ENCODE results near the gene DCUN1D3. TPM values are rescaled to one million over a fixed set of nuclear protein-coding genes. Genes with fewer than 3 reads are reported as not detected.

The DCUN1D3 gene
- total and polyA plus RNA-seq, 2 experiments from 2014 or later: 8.5 to 13.7 TPM

DNA sequence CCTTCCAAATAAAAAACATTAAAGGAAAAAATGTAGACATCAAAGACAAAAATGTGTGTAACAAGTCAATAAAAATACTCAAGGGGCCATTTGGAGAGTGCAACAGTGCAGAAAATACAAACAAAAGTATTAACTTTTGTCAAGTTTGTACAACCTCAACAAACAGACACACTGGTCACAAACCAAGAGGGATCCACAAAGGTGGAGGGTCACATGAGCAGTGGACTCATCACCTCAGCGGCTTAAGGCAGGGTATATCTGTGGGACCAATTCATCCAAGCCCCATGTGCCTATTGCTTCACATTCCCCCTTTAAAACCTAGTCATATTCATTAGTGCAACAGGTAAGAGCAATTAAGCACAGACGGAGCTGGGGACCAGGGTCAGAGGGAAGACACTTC is 45.2 kb downstream of the DCUN1D3 start:
- no peak for ATAC-seq
- no peak overlapping the region for H3K4me3 ChIP-seq

More for the DNA sequence above, 45.2 kb downstream of the DCUN1D3 start:
- 0 out of 2 replicates have a peak, but pooled peaks cover 8% of the 10 kb centered on the region for H3K79me2 ChIP-seq (replicated peaks; ENCODE audit: insufficient read depth)
- Mint-ChIP-seq H3K36me3 (ENCODE audit: low read depth) (peaks cover 9% of the 10 kb centered on the region; the same call in 2 of the 3 replicates), H3K9me3 (no peaks in the 10 kb centered on the region), H3K27ac (no peak overlapping the region), H3K27me3 (ENCODE audit: insufficient read depth, low read depth, poor library complexity) (peaks cover 5% of the 10 kb centered on the region), H3K4me3 (no peak overlapping the region), H3K4me1 (peaks cover 23% of the 10 kb centered on the region)
- H3F3A ChIP-seq (replicated peaks; ENCODE audit: low read depth): no peaks in the 10 kb centered on the region
- no peak overlapping the region for H2AFZ ChIP-seq
- no peak for DNase-seq (ENCODE audit: low spot score)
- H3K4me1 ChIP-seq (ENCODE audit: insufficient read depth): peaks cover 27% of the 10 kb centered on the region
- H3K4me2 ChIP-seq: no peak overlapping the region
- H4K20me1 ChIP-seq (replicated peaks; ENCODE audit: insufficient read depth): no peaks in the 10 kb centered on the region; the same call in 1 of the 2 replicates
- TF ChIP-seq CREB1 (CRISPR knock-in tag; IDR thresholded peaks at IDR 0.05; ENCODE audit: low read depth) (no peak), POLR2AphosphoS5 (IDR thresholded peaks at IDR 0.05; ENCODE audit: low read depth) (no peak), JUNB (IDR thresholded peaks at IDR 0.05; ENCODE audit: unreplicated experiment) (no peak), ZNF114 (CRISPR knock-in tag; IDR thresholded peaks at IDR 0.05) (no peak)
- TF ChIP-seq, protein P1, sequence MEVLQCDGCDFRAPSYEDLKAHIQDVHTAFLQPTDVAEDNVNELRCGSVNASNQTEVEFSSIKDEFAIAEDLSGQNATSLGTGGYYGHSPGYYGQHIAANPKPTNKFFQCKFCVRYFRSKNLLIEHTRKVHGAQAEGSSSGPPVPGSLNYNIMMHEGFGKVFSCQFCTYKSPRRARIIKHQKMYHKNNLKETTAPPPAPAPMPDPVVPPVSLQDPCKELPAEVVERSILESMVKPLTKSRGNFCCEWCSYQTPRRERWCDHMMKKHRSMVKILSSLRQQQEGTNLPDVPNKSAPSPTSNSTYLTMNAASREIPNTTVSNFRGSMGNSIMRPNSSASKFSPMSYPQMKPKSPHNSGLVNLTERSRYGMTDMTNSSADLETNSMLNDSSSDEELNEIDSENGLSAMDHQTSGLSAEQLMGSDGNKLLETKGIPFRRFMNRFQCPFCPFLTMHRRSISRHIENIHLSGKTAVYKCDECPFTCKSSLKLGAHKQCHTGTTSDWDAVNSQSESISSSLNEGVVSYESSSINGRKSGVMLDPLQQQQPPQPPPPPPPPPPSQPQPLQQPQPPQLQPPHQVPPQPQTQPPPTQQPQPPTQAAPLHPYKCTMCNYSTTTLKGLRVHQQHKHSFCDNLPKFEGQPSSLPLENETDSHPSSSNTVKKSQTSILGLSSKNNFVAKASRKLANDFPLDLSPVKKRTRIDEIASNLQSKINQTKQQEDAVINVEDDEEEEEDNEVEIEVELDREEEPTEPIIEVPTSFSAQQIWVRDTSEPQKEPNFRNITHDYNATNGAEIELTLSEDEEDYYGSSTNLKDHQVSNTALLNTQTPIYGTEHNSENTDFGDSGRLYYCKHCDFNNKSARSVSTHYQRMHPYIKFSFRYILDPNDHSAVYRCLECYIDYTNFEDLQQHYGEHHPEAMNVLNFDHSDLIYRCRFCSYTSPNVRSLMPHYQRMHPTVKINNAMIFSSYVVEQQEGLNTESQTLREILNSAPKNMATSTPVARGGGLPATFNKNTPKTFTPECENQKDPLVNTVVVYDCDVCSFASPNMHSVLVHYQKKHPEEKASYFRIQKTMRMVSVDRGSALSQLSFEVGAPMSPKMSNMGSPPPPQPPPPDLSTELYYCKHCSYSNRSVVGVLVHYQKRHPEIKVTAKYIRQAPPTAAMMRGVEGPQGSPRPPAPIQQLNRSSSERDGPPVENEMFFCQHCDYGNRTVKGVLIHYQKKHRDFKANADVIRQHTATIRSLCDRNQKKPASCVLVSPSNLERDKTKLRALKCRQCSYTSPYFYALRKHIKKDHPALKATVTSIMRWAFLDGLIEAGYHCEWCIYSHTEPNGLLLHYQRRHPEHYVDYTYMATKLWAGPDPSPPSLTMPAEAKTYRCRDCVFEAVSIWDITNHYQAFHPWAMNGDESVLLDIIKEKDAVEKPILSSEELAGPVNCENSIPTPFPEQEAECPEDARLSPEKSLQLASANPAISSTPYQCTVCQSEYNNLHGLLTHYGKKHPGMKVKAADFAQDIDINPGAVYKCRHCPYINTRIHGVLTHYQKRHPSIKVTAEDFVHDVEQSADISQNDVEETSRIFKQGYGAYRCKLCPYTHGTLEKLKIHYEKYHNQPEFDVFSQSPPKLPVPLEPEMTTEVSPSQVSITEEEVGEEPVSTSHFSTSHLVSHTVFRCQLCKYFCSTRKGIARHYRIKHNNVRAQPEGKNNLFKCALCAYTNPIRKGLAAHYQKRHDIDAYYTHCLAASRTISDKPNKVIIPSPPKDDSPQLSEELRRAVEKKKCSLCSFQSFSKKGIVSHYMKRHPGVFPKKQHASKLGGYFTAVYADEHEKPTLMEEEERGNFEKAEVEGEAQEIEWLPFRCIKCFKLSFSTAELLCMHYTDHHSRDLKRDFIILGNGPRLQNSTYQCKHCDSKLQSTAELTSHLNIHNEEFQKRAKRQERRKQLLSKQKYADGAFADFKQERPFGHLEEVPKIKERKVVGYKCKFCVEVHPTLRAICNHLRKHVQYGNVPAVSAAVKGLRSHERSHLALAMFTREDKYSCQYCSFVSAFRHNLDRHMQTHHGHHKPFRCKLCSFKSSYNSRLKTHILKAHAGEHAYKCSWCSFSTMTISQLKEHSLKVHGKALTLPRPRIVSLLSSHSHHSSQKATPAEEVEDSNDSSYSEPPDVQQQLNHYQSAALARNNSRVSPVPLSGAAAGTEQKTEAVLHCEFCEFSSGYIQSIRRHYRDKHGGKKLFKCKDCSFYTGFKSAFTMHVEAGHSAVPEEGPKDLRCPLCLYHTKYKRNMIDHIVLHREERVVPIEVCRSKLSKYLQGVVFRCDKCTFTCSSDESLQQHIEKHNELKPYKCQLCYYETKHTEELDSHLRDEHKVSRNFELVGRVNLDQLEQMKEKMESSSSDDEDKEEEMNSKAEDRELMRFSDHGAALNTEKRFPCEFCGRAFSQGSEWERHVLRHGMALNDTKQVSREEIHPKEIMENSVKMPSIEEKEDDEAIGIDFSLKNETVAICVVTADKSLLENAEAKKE (CRISPR knock-in tag; IDR thresholded peaks at IDR 0.05): no peak
- no peaks in the 10 kb centered on the region for H3K27me3 ChIP-seq (ENCODE audit: insufficient read depth)
- no peaks in the 10 kb centered on the region for H3K9me2 ChIP-seq (ENCODE audit: insufficient read depth)
- no peak overlapping the region for H3K27ac ChIP-seq (ENCODE audit: low read depth)
- no peaks in the 10 kb centered on the region; the same call in 1 of the 2 replicates for H3K36me3 ChIP-seq (ENCODE audit: insufficient read depth)
